PC-3 (cell line): ENCODE data around the gene UTF1. TPM values are rescaled to one million over a fixed set of nuclear protein-coding genes. Genes with fewer than 3 reads are reported as not detected.

Experiments
- ATAC-seq: fragments of 200-7000 bp; cut with Tn5 transposase; 2 replicates; pipeline ENCODE4 v1.9.1; 2020; ENCODE audit warnings: mild to moderate bottlenecking, moderate library complexity
- BruUV-seq: library from RNA; stranded (reverse); fragments of 400-500 nt; replicated peaks from 2 replicates; lab custom pipeline; 2021; lab: Mats Ljungman, UMichigan
- CTCF ChIA-PET: fragments of 300-600 bp; sonication (Branson Sonifier 250); formaldehyde crosslinking; loops from one replicate; lab custom pipeline; 2022; ENCODE audit warnings: antibody characterized with exemption; lab: Charles Lee
- POLR2A ChIA-PET: fragments of 300-600 bp; sonication (Branson Sonifier 250); formaldehyde crosslinking; loops from one replicate; lab custom pipeline; 2022; ENCODE audit warnings: antibody characterized with exemption; ENCODE audit not compliant: unreplicated experiment; lab: Charles Lee
- DNase-seq: peaks from one replicate; pipeline ENCODE4 v3.0.0-alpha.2; 2015
- H2AFZ ChIP-seq: fragments of 300-600 bp; sonication (generic); 2 replicates; pipeline ENCODE4 v1.6.0; 2016; ENCODE audit warnings: antibody characterized with exemption, low read length
- H3F3A ChIP-seq: fragments of 300-600 bp; sonication (generic); one replicate; pipeline ENCODE4 v1.6.0; 2017; ENCODE audit warnings: antibody characterized with exemption, low read length, control low read depth, mild to moderate bottlenecking; ENCODE audit not compliant: unreplicated experiment
- H3K27ac ChIP-seq: fragments of 300-600 bp; sonication (generic); 2 replicates; pipeline ENCODE4 v1.5.1; 2016; ENCODE audit warnings: mild to moderate bottlenecking, low read length
- H3K27me3 ChIP-seq: fragments of 300-600 bp; sonication (generic); 2 replicates; pipeline ENCODE4 v1.6.1; 2016; ENCODE audit warnings: low read length, mixed read lengths
- H3K36me3 ChIP-seq: fragments of 300-600 bp; sonication (generic); 2 replicates; pipeline ENCODE4 v1.6.1; 2016; ENCODE audit warnings: low read depth, mixed run types, low read length, mixed read lengths
- H3K4me1 ChIP-seq: fragments of 300-600 bp; sonication (generic); 2 replicates; pipeline ENCODE4 v1.5.1; 2016; ENCODE audit warnings: low read length; ENCODE audit not compliant: insufficient read depth
- H3K4me2 ChIP-seq: fragments of 300-600 bp; sonication (generic); 2 replicates; pipeline ENCODE4 v1.6.0; 2016; ENCODE audit warnings: low read length
- H3K4me3 ChIP-seq: fragments of 300-600 bp; sonication (generic); 2 replicates; pipeline ENCODE4 v1.5.1; 2016; ENCODE audit warnings: mild to moderate bottlenecking, low read length, mixed read lengths
- H3K79me2 ChIP-seq: fragments of 300-600 bp; sonication (generic); 2 replicates; pipeline ENCODE4 v1.6.1; 2017; ENCODE audit warnings: low read length, mixed read lengths
- H3K9ac ChIP-seq: fragments of 300-600 bp; sonication (generic); 2 replicates; pipeline ENCODE4 v1.6.0; 2016; ENCODE audit warnings: mild to moderate bottlenecking, low read length
- H3K9me2 ChIP-seq: fragments of 300-600 bp; sonication (generic); replicated peaks from 2 replicates; pipeline ENCODE4 v1.6.1; 2016; ENCODE audit warnings: mixed run types, low read length, mixed read lengths
- H3K9me3 ChIP-seq: fragments of 300-600 bp; sonication (generic); 2 replicates; pipeline ENCODE4 v1.6.1; 2016; ENCODE audit warnings: low read length, mixed read lengths
- H4K20me1 ChIP-seq: fragments of 300-600 bp; sonication (generic); 2 replicates; pipeline ENCODE4 v1.6.1; 2016; ENCODE audit warnings: low read length, mixed read lengths
- CTCF ChIP-seq: fragments of 300-600 bp; sonication (generic); conservative IDR thresholded peaks from 2 replicates; pipeline ENCODE4 v1.5.1; 2017; ENCODE audit warnings: antibody characterized with exemption, low read depth, mild to moderate bottlenecking, low read length
- EZH2 ChIP-seq: fragments of 300-600 bp; sonication (generic); IDR thresholded peaks from one replicate; pipeline ENCODE4 v1.6.1; 2017; ENCODE audit warnings: antibody characterized with exemption, mild to moderate bottlenecking, low read length; ENCODE audit not compliant: unreplicated experiment
- EZH2phosphoT487 ChIP-seq: fragments of 300-600 bp; sonication (generic); IDR thresholded peaks from 2 replicates; pipeline ENCODE4 v1.6.1; 2018; ENCODE audit warnings: mild to moderate bottlenecking, antibody characterized with exemption, low read length, borderline replicate concordance
- intact Hi-C: fragments of 100-400 bp; cut with micrococcal nuclease; formaldehyde crosslinking; loops from 2 replicates; pipeline ENCODE4 v1.9.0; 2023
- total RNA-seq: library from RNA; depleted of rRNA; stranded (reverse); fragments of >200 nt; gene quantifications from 2 replicates; pipeline ENCODE4 v1.2.3, GENCODE V29; 2014

The UTF1 gene
- total RNA-seq, 1 experiment from 2014 or later: not detected

GRCh38 chr10:133196221-133196915, 33.6 kb upstream of the UTF1 start:
- H4K20me1 ChIP-seq: no peaks in the 10 kb centered on the region
- H3K27me3 ChIP-seq: peaks cover 47% of the 10 kb centered on the region
- H3K36me3 ChIP-seq: no peaks in the 10 kb centered on the region
- intact Hi-C loops: no loop called here
- H3K4me1 ChIP-seq: no peaks in the 10 kb centered on the region
- H3K9me3 ChIP-seq: no peaks in the 10 kb centered on the region
- no peaks in the 10 kb centered on the region for H3K79me2 ChIP-seq
- no peak overlapping the region for H3K4me2 ChIP-seq
- ChIA-PET CTCF (no interaction called here), POLR2A (no interaction called here)
- no peak overlapping the region for H3K9ac ChIP-seq
- no peak overlapping the region for H3K4me3 ChIP-seq
- no peaks in the 10 kb centered on the region for H3F3A ChIP-seq
- H2AFZ ChIP-seq: no peak overlapping the region
- no peaks in the 10 kb centered on the region for H3K9me2 ChIP-seq
- DNase-seq (no peak), ATAC-seq (no peak)
- TF ChIP-seq EZH2: no peak
- no peak for TF ChIP-seq CTCF
- TF ChIP-seq EZH2phosphoT487: no peak
- H3K27ac ChIP-seq: no peak overlapping the region
- BruUV-seq: no TSS peak

GRCh38 chr10:133196936-133197758, 32.9 kb upstream of the UTF1 start:
- H3K36me3 ChIP-seq: no peaks in the 10 kb centered on the region
- POLR2A ChIA-PET: interaction anchor here (0.6 kb wide), 1 partner anchor 365 kb away, joined by 5 read pairs; no protein-coding TSS in a partner anchor
- intact Hi-C loops: no loop called here
- no peak overlapping the region for H3K4me3 ChIP-seq
- no peaks in the 10 kb centered on the region for H3F3A ChIP-seq
- H3K27me3 ChIP-seq: peaks cover 48% of the 10 kb centered on the region
- H3K9ac ChIP-seq: no peak overlapping the region
- CTCF ChIA-PET: no interaction called here
- H3K4me1 ChIP-seq: no peaks in the 10 kb centered on the region
- H3K27ac ChIP-seq: no peak overlapping the region
- H3K9me3 ChIP-seq: no peaks in the 10 kb centered on the region
- ATAC-seq (no peak; the same call in 1 of the 2 replicates), DNase-seq (no peak)
- H2AFZ ChIP-seq: no peak overlapping the region
- H3K9me2 ChIP-seq: no peaks in the 10 kb centered on the region
- H4K20me1 ChIP-seq: no peaks in the 10 kb centered on the region
- TF ChIP-seq EZH2phosphoT487: no peak
- TF ChIP-seq CTCF: no peak
- no peak for TF ChIP-seq EZH2
- no peak overlapping the region for H3K4me2 ChIP-seq
- no TSS peak for BruUV-seq
- H3K79me2 ChIP-seq: no peaks in the 10 kb centered on the region

- intact Hi-C loops: no loop called here
- no peak overlapping the region for H2AFZ ChIP-seq
- no peaks in the 10 kb centered on the region for H3K9me2 ChIP-seq
- TF ChIP-seq CTCF (no peak), EZH2 (no peak), EZH2phosphoT487 (no peak)
- POLR2A ChIA-PET: interaction anchor here (0.6 kb wide), 1 partner anchor 364 kb away, joined by 5 read pairs; no protein-coding TSS in a partner anchor
- H3K4me2 ChIP-seq: no peak overlapping the region
- ATAC-seq (no peak), DNase-seq (no peak)
- H3K4me1 ChIP-seq: no peaks in the 10 kb centered on the region
- H3F3A ChIP-seq: no peaks in the 10 kb centered on the region
- H3K9ac ChIP-seq: no peak overlapping the region
- no TSS peak for BruUV-seq
- H3K27ac ChIP-seq: no peak overlapping the region
- no peaks in the 10 kb centered on the region for H4K20me1 ChIP-seq
- CTCF ChIA-PET: no interaction called here
- H3K36me3 ChIP-seq: no peaks in the 10 kb centered on the region
- H3K27me3 ChIP-seq: peaks cover 43% of the 10 kb centered on the region
- H3K79me2 ChIP-seq: no peaks in the 10 kb centered on the region
- no peaks in the 10 kb centered on the region for H3K9me3 ChIP-seq
- no peak overlapping the region for H3K4me3 ChIP-seq
These were observed 32.2 kb upstream of the UTF1 start for GRCh38 chr10:133197786-133198185.
